GM06990 (cell line): Measurements from ENCODE around the gene JAKMIP1.

ENCODE experiments used
- DNase-seq: peaks from one replicate; pipeline ENCODE4 v3.0.0-alpha.2; 2011; ENCODE audit not compliant: insufficient read length; ENCODE audit errors: extremely low read depth
- H3K27me3 ChIP-seq: replicated peaks from 2 replicates; pipeline ENCODE4 v1.6.0; 2011; ENCODE audit warnings: low read length; ENCODE audit not compliant: control insufficient read depth, insufficient read depth
- H3K36me3 ChIP-seq: 2 replicates; pipeline ENCODE4 v1.5.1; 2011; ENCODE audit warnings: low read length; ENCODE audit not compliant: control insufficient read depth, insufficient read depth
- H3K4me3 ChIP-seq: replicated peaks from 2 replicates; pipeline ENCODE4 v1.5.1; 2011; ENCODE audit warnings: low read depth, mild to moderate bottlenecking, control low read depth, low read length
- TF ChIP-seq, protein P1 (sequence below): IDR thresholded peaks from 2 replicates; pipeline ENCODE4 v1.5.1; 2011; ENCODE audit warnings: low read length, control low read depth, mild to moderate bottlenecking, inconsistent platforms; ENCODE audit not compliant: insufficient read depth, poor library complexity, severe bottlenecking

The JAKMIP1 gene

GRCh38 chr4:6197433-6198174 is 2.7 kb downstream of the JAKMIP1 start:
- TF ChIP-seq, protein P1, sequence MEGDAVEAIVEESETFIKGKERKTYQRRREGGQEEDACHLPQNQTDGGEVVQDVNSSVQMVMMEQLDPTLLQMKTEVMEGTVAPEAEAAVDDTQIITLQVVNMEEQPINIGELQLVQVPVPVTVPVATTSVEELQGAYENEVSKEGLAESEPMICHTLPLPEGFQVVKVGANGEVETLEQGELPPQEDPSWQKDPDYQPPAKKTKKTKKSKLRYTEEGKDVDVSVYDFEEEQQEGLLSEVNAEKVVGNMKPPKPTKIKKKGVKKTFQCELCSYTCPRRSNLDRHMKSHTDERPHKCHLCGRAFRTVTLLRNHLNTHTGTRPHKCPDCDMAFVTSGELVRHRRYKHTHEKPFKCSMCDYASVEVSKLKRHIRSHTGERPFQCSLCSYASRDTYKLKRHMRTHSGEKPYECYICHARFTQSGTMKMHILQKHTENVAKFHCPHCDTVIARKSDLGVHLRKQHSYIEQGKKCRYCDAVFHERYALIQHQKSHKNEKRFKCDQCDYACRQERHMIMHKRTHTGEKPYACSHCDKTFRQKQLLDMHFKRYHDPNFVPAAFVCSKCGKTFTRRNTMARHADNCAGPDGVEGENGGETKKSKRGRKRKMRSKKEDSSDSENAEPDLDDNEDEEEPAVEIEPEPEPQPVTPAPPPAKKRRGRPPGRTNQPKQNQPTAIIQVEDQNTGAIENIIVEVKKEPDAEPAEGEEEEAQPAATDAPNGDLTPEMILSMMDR, result no peak
- Histone ChIP-seq H3K36me3 (no peaks in the 10 kb centered on the region), H3K4me3 (no peak overlapping the region), H3K27me3 (no peaks in the 10 kb centered on the region; the same call in 1 of the 2 replicates)
- no peak for DNase-seq

DNA sequence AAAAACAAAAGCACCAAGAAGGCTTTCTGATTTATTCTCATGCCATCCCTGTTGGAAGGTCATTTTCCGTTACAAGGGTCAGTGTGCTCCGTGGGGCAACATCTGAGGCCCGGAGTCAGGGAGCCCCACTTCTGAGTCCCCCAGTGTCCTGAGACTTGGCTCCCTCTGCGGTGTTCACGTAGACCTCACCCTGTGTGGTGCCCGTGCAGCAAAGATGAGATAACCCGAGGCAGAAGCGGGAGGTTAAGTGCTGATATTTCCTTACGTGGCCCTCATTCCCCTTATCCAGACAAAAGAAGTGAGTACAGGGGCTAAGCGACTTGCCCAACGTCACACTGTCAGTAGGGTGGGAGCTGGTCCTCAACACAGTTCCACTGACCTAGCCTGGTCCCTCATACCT is 3.5 kb downstream of the JAKMIP1 start:
- no peak overlapping the region for H3K4me3 ChIP-seq
- H3K27me3 ChIP-seq, result no peaks in the 10 kb centered on the region; the same call in 1 of the 2 replicates
- no peak for DNase-seq
- no peaks in the 10 kb centered on the region for H3K36me3 ChIP-seq
- TF ChIP-seq, protein P1, result no peak

DNA sequence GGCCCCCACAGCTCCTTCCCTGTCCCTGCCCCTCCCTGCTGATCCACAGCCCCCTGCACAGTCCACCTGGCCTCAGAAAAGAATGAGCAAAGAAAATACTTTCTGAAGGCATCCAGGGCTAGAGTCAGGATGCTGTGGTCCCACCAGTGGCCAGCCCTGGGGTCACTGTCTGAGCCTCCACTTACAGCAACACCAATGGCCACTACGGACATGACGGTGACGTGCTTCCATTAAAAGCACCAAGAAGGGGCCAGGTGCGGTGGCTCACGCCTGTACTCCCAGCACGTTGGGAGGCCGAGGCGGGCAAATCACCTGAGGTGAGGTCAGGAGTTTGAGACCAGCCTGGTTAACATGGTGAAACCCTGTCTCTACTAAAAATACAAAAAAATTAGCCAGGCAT is 4.0 kb downstream of the JAKMIP1 start:
- TF ChIP-seq, protein P1, result no peak
- no peak for DNase-seq
- Histone ChIP-seq H3K27me3 (no peaks in the 10 kb centered on the region; the same call in 1 of the 2 replicates), H3K4me3 (no peak overlapping the region), H3K36me3 (no peaks in the 10 kb centered on the region)

DNA sequence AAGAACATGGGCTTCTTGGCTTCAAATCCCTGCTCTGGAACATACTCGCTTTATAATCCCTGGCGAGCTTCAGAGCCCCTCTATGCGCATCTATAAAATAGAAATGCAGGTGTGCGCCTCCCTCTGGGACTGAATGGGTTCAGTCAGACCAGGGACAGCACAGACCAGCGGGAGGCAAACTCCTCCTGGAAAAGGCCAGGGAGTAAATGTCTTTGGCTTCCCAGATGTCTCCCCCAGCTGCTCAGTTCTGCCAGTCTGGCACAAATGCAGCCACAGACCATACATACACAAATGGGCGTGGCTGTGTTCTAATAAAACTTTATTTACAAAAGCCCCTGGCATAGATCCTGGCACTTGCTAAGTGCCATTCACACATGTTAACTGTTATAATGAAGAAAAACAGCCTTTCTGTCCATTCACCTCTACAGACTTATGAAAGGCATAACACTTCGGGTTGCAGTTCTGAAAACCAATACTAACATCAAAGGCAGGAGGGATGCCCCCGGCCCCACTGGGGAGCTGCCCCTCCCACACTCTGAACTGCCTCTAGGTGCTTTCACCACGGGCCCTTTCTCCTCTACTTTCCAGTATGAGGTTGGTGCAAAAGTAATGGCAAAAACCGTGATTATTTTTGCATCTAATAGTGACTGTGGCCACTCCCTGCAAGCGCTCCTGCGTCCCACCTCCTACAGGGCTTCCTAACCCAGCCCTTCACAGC is 4.6 kb downstream of the JAKMIP1 start:
- H3K27me3 ChIP-seq, result no peaks in the 10 kb centered on the region; the same call in 1 of the 2 replicates
- no peak overlapping the region for H3K4me3 ChIP-seq
- DNase-seq, result no peak
- no peaks in the 10 kb centered on the region for H3K36me3 ChIP-seq
- TF ChIP-seq, protein P1, result no peak

DNA sequence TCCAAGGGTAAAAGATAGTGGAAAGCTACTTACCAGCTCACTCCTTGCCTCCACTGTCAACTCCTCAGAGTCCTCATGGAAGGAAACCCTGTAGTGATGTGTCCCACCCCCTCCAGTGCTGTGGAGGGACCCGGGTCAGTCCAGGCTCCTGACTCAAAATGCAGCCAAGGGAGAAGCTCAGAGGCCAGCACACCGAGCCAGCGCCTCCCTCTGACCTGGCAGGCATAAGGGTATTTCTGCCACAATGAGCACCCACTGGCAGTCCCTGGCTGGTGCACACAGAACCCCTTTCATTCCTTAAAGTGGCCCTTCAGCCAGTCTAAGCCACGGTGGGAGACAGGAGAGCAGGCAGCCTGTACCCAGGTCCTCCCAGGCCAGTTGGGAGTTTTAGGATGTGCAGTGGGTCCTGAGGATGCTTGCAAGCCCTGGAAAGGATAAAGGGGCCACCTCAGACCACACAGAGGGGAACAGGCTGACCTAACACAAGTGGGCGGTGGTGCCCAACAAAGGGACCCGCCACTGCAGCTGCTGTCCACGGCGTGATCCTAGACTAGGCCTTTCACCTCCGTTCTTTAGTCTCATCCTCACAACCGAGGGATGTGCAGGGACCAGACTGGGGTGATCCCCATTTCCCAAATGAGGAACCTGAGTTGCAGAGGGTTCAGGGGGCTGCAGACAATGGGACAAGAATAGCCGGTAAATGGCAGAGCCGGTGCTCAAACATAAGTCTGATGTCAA is 5.7 kb downstream of the JAKMIP1 start:
- no peak for DNase-seq
- Histone ChIP-seq H3K36me3 (no peaks in the 10 kb centered on the region), H3K27me3 (no peaks in the 10 kb centered on the region; the same call in 1 of the 2 replicates), H3K4me3 (no peak overlapping the region)
- TF ChIP-seq, protein P1, result no peak
